B cell (primary cell): ENCODE measurements around the gene FSTL3.

Source experiments
- CTCF ChIP-seq: fragments of 200-600 bp; IDR thresholded peaks from one replicate; pipeline ENCODE4 v1.8.0; 2022; ENCODE audit warnings: antibody characterized with exemption, mild to moderate bottlenecking
- EZH2 ChIP-seq: IDR thresholded peaks from 2 replicates; pipeline ENCODE4 v1.6.1; 2012; ENCODE audit warnings: borderline replicate concordance, low read depth, mild to moderate bottlenecking, moderate library complexity, low read length; ENCODE audit not compliant: insufficient read depth, poor library complexity, severe bottlenecking

- TF ChIP-seq CTCF (no peak), EZH2 (no peak)
These were observed 37.3 kb upstream of the FSTL3 start for GRCh38 chr19:638906-639252.
